Loucy (cell line): Measurements from ENCODE around the gene CHMP1A.
"Not testable (repeated sequence)": the region's sequence is repeated elsewhere in the genome, so short reads cannot be mapped to it uniquely, and the experiment has no call there.

ENCODE experiments used
- H2AFZ ChIP-seq: fragments of 200-600 bp; sonication (generic); 2 replicates; pipeline ENCODE4 v1.6.0; 2016; ENCODE audit warnings: antibody characterized with exemption, mild to moderate bottlenecking, low read length, moderate library complexity
- H3F3A ChIP-seq: fragments of 200-600 bp; 2 replicates; pipeline ENCODE4 v1.6.0; 2016; ENCODE audit warnings: antibody characterized with exemption, low read depth, mild to moderate bottlenecking
- H3K27me3 ChIP-seq: fragments of 200-600 bp; sonication (generic); 2 replicates; pipeline ENCODE4 v1.6.1; 2014; ENCODE audit warnings: low read length, mild to moderate bottlenecking; ENCODE audit not compliant: insufficient read depth, poor library complexity, severe bottlenecking
- H3K36me3 ChIP-seq: fragments of 200-600 bp; sonication (generic); 2 replicates; pipeline ENCODE4 v1.6.1; 2016; ENCODE audit warnings: low read length; ENCODE audit not compliant: insufficient read depth
- H3K4me1 ChIP-seq: fragments of 200-600 bp; sonication (generic); 2 replicates; pipeline ENCODE4 v1.5.1; 2014; ENCODE audit warnings: low read length, mild to moderate bottlenecking; ENCODE audit not compliant: insufficient read depth, poor library complexity, severe bottlenecking
- H3K4me2 ChIP-seq: fragments of 200-600 bp; sonication (generic); 2 replicates; pipeline ENCODE4 v1.6.0; 2014; ENCODE audit warnings: antibody characterized with exemption, low read length, low read depth, mild to moderate bottlenecking; ENCODE audit not compliant: poor library complexity, severe bottlenecking
- H3K4me3 ChIP-seq: fragments of 200-600 bp; sonication (generic); 2 replicates; pipeline ENCODE4 v1.5.1; 2014; ENCODE audit warnings: low read length, mild to moderate bottlenecking, mixed read lengths; ENCODE audit not compliant: poor library complexity, severe bottlenecking
- H3K79me2 ChIP-seq: fragments of 200-600 bp; sonication (generic); 2 replicates; pipeline ENCODE4 v1.6.1; 2014; ENCODE audit warnings: low read length; ENCODE audit not compliant: insufficient read depth
- H3K9ac ChIP-seq: fragments of 200-600 bp; sonication (generic); 2 replicates; pipeline ENCODE4 v1.6.0; 2014; ENCODE audit warnings: mild to moderate bottlenecking, low read depth, low read length, moderate library complexity; ENCODE audit not compliant: poor library complexity, severe bottlenecking
- H3K9me2 ChIP-seq: fragments of 200-600 bp; sonication (generic); replicated peaks from 2 replicates; pipeline ENCODE4 v1.6.1; 2016; ENCODE audit warnings: low read depth, low read length, mixed read lengths
- H3K9me3 ChIP-seq: fragments of 200-600 bp; sonication (generic); 2 replicates; pipeline ENCODE4 v1.6.1; 2014; ENCODE audit warnings: mild to moderate bottlenecking, antibody characterized with exemption, low read length, low read depth; ENCODE audit not compliant: insufficient read depth
- H4K20me1 ChIP-seq: fragments of 200-600 bp; sonication (generic); 2 replicates; pipeline ENCODE4 v1.6.0; 2014; ENCODE audit warnings: antibody characterized with exemption, low read length, mild to moderate bottlenecking; ENCODE audit not compliant: insufficient read depth, poor library complexity, severe bottlenecking
- EZH2phosphoT487 ChIP-seq: fragments of 200-600 bp; IDR thresholded peaks from 2 replicates; pipeline ENCODE4 v1.6.1; 2018; ENCODE audit warnings: antibody characterized with exemption, mild to moderate bottlenecking, moderate library complexity, borderline replicate concordance
- TF ChIP-seq, protein P1 (sequence below): fragments of 200-600 bp; sonication (generic); conservative IDR thresholded peaks from 2 replicates; pipeline ENCODE4 v1.5.1; 2014; ENCODE audit warnings: mild to moderate bottlenecking, antibody characterized with exemption, low read length

The CHMP1A gene

GRCh38 chr16:89700100-89700648, 42.7 kb upstream of the CHMP1A start:
- H3K9me2 ChIP-seq, result no peaks in the 10 kb centered on the region
- no peak overlapping the region for H2AFZ ChIP-seq
- H3K4me2 ChIP-seq, result peak overlapping the region; percentile 69
- no peaks in the 10 kb centered on the region for H3K9me3 ChIP-seq
- H3K27me3 ChIP-seq, result no peaks in the 10 kb centered on the region
- no peaks in the 10 kb centered on the region for H4K20me1 ChIP-seq
- TF ChIP-seq, protein P1, sequence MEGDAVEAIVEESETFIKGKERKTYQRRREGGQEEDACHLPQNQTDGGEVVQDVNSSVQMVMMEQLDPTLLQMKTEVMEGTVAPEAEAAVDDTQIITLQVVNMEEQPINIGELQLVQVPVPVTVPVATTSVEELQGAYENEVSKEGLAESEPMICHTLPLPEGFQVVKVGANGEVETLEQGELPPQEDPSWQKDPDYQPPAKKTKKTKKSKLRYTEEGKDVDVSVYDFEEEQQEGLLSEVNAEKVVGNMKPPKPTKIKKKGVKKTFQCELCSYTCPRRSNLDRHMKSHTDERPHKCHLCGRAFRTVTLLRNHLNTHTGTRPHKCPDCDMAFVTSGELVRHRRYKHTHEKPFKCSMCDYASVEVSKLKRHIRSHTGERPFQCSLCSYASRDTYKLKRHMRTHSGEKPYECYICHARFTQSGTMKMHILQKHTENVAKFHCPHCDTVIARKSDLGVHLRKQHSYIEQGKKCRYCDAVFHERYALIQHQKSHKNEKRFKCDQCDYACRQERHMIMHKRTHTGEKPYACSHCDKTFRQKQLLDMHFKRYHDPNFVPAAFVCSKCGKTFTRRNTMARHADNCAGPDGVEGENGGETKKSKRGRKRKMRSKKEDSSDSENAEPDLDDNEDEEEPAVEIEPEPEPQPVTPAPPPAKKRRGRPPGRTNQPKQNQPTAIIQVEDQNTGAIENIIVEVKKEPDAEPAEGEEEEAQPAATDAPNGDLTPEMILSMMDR, result peak; percentile 40
- no peak for TF ChIP-seq EZH2phosphoT487
- no peaks in the 10 kb centered on the region for H3K36me3 ChIP-seq
- H3K4me1 ChIP-seq, result peaks cover 16% of the 10 kb centered on the region
- H3F3A ChIP-seq, result no peaks in the 10 kb centered on the region
- H3K9ac ChIP-seq, result no peak overlapping the region
- no peaks in the 10 kb centered on the region for H3K79me2 ChIP-seq
- H3K4me3 ChIP-seq, result peak overlapping the region; percentile 72

GRCh38 chr16:89699629-89700099, 42.2 kb upstream of the CHMP1A start:
- not testable (repeated sequence) for H2AFZ ChIP-seq

GRCh38 chr16:89698717-89699116, 41.2 kb upstream of the CHMP1A start:
- H3K4me1 ChIP-seq, result peaks cover 16% of the 10 kb centered on the region
- not testable (repeated sequence) for H3K4me3 ChIP-seq

More at GRCh38 chr16:89699629-89700099, 42.2 kb upstream of the CHMP1A start:
- not testable (repeated sequence) for H3K9me2 ChIP-seq, H4K20me1 ChIP-seq, H3K27me3 ChIP-seq, H3F3A ChIP-seq, H3K36me3 ChIP-seq, H3K9ac ChIP-seq, H3K79me2 ChIP-seq, H3K4me3 ChIP-seq, H3K9me3 ChIP-seq
- Histone ChIP-seq H3K4me1 (peaks cover 16% of the 10 kb centered on the region), H3K4me2 (peak overlapping the region; percentile 69)

DNA sequence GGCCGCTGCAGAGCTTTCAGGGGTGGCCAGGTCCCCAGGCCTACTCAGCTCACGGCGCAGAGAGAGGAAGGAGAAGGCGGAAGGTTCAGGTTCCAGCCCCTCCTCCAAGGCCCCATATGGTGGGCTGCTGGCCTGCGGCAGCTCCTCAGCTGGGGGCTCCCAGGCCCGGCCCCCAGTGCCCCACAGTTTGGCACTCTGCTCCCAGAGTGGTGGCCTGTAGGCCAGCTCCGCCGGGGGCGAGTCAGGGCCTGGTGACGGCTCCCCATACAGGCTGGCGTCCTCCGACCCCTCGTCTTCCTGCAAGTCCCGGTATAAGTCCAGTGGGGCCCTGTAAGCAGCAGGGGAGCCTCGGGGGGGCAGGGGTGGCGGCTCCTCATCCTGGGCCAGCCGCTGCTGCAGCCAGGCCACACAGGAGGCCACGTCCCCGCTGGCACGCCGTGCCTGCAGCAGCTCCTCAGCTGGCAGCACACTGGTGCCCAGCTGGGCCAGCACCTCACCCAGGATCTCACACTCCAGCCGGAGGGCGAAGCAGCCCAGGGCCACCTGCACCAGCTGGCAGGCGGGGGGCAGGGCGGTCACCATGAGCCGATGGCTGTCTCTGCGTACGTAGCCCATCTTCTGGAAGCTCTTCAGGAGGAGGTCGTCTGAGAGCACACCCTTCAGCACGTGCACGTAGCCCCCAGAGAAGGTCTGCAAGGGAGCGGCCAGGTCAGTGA, 40.3 kb upstream of the CHMP1A start:
- no peaks in the 10 kb centered on the region for H3F3A ChIP-seq

More at GRCh38 chr16:89698717-89699116, 41.2 kb upstream of the CHMP1A start:
- not testable (repeated sequence) for H4K20me1 ChIP-seq, H3K9me2 ChIP-seq, H3K9me3 ChIP-seq, H3K79me2 ChIP-seq, H3F3A ChIP-seq, H2AFZ ChIP-seq, H3K4me2 ChIP-seq, H3K9ac ChIP-seq, H3K27me3 ChIP-seq, H3K36me3 ChIP-seq

More for the DNA sequence above, 40.3 kb upstream of the CHMP1A start:
- no peak overlapping the region for H2AFZ ChIP-seq
- H3K9ac ChIP-seq, result no peak overlapping the region
- H3K9me3 ChIP-seq, result no peaks in the 10 kb centered on the region
- TF ChIP-seq, protein P1, result no peak
- TF ChIP-seq EZH2phosphoT487, result no peak
- H3K79me2 ChIP-seq, result no peaks in the 10 kb centered on the region
- H3K4me2 ChIP-seq, result no peak overlapping the region
- no peak overlapping the region for H3K4me3 ChIP-seq
- H3K4me1 ChIP-seq, result peaks cover 16% of the 10 kb centered on the region
- no peaks in the 10 kb centered on the region for H3K27me3 ChIP-seq
- H3K9me2 ChIP-seq, result no peaks in the 10 kb centered on the region
- no peaks in the 10 kb centered on the region for H3K36me3 ChIP-seq
- no peaks in the 10 kb centered on the region for H4K20me1 ChIP-seq
